ENCODE measurements around the gene BEGAIN.

- TF ChIP-seq CTCF (IDR thresholded peaks at IDR 0.05), result no peak
- TF ChIP-seq POLR2A (IDR thresholded peaks at IDR 0.05), result no peak
Measured at GRCh38 chr14:100559455-100559854, 27.8 kb downstream of the BEGAIN start.

All from esophagus squamous epithelium (tissue), 4 donors.